Activated naive CD4-positive, alpha-beta T cell treated with anti-CD3 and anti-CD28 coated beads, Interleukin-2, amount 50 U/mL, for 72 hours (primary cell): ENCODE measurements around the gene UTP4. TPM values are rescaled to one million over a fixed set of nuclear protein-coding genes. Genes with fewer than 3 reads are reported as not detected.
A peak's percentile ranks its signal among the peaks of the same experiment; 100 is the strongest.

Experiments used
- ATAC-seq, 2 donors: fragments of 150-1000 bp; cut with Tn5 transposase; 2 replicates each; pipeline ENCODE4 v1.10.0; 2021; ENCODE audit warnings: mild to moderate bottlenecking in 2 of 2, moderate library complexity in 2 of 2
- DNase-seq, 2 donors: peaks; one replicate each; pipeline ENCODE4 v3.0.0; 2021 to 2022; ENCODE audit warnings: low spot score in 2 of 2
- H3K27ac Mint-ChIP-seq, 2 donors: one replicate each; pipeline ENCODE4 v1.8.0; 2022; ENCODE audit warnings: mild to moderate bottlenecking in 2 of 2, mixed read lengths in 2 of 2
- H3K36me3 Mint-ChIP-seq, 2 donors: one replicate each; pipeline ENCODE4 v1.8.0; 2022; ENCODE audit warnings: mixed read lengths in 2 of 2
- H3K9me3 Mint-ChIP-seq, 2 donors: one replicate each; pipeline ENCODE4 v1.8.0; 2022; ENCODE audit warnings: mixed read lengths in 2 of 2
- total RNA-seq, 2 donors: library from RNA; stranded (reverse); gene quantifications; one replicate each; pipeline ENCODE4 v1.2.3, GENCODE V29; 2022

UTP4 gene
- 10 to 100 TPM; 56.0 to 86.7 TPM for total RNA-seq

- peak; percentile 97 to 98 for ATAC-seq
- Mint-ChIP-seq H3K9me3 (no peaks in the 10 kb centered on the region), H3K27ac (peak within 1 kb of the TSS; percentile 94 to 96), H3K36me3 (peaks cover 31% of the 10 kb centered on the region in 2 donors)
- DNase-seq: peak; percentile 89 to 90
Measured at GRCh38 chr16:69132424-69133252, at the start of gene UTP4, which contains the start of gene CHTF8. UTP4 (plus strand) TSS chr16:69132649; CDS start chr16:69133460, 811 bp downstream. CHTF8 (minus strand) TSS chr16:69132588; CDS start chr16:69121458, 11,130 bp downstream.

DNA sequence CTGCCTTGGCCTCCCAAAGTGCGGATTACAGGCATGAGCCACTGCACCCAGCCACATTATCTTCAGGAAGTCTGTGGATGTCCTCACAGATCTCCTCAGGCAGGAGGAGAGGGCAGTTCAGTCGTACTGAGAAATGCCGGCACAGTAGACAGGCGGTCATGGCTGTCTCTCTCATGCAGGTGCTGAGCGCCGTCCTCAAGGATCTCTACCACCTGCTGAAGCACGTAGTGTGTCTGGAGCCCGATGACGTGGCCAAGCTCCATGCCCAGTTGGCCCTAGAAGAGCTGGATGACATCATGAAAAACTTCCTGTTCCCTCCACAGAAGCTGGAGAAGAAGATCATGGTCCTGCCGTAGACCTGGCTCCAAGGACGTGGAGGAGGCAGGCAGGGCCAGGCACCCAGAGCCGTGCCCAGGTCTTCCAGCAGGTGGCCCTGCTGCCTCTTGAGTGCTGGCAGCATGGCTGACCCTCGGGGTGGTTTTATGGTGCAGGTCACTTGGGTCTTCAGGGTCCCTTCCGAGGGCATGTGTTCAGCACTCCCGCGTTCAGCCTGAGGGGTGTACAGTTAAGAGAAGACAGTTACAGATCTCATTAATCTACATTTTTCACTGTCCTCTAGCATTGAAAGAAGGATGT lies 49.0 kb upstream of the UTP4 start:
- Mint-ChIP-seq H3K27ac (no peak overlapping the region), H3K36me3 (no peaks in the 10 kb centered on the region), H3K9me3 (no peaks in the 10 kb centered on the region)
- ATAC-seq: peak in 1 of 2 donors; percentile 30
- no peak for DNase-seq

DNA sequence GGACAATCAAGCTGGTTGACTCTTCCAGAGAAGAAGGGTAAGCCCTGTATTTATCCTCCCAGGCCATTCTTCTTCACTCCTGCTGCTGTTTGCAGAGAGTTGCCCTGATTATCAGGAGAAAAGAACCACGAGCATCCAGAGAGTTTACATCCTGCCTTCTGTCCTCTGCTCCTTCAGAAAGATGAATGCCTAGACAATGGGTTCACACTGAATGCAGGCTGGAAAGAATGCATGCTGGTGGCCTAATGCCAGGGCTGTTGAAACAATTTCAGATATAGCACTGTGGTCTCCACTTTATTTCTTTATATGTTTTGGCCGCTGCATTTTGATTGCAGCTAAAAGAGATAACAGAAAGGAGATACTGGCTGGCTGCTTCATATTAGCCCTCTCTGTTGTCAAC lies 48.2 kb upstream of the UTP4 start:
- Mint-ChIP-seq H3K9me3 (no peaks in the 10 kb centered on the region), H3K36me3 (no peaks in the 10 kb centered on the region), H3K27ac (no peak overlapping the region)
- DNase-seq: no peak
- ATAC-seq: no peak

GRCh38 chr16:69085032-69085695 lies 47.3 kb upstream of the UTP4 start:
- no peak for ATAC-seq
- peak overlapping the region in 1 of 2 donors; percentile 77 for H3K27ac Mint-ChIP-seq
- DNase-seq: no peak
- H3K9me3 Mint-ChIP-seq: no peaks in the 10 kb centered on the region
- H3K36me3 Mint-ChIP-seq: no peaks in the 10 kb centered on the region

GRCh38 chr16:69087161-69087581 lies 45.3 kb upstream of the UTP4 start:
- no peak for ATAC-seq

DNA sequence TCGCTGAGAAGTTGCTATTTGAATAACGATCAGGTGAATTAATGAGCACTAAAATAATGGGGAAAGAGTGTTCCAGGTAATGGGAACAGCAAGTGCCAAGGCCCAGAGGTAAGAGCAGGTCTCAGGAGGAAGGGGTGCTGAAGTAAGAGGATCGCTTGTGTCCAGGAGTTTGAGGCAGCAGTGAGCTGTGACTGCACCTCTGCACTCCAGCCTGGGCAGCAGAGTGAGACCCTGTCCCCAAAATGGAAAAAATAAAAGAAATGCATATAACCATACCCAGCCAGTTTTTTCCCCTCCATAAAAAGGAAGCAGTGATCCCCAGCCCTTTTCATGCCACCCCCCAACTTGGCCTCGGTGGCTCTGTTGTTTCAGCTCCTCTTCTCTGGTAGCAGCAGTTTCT lies 43.8 kb upstream of the UTP4 start:
- no peaks in the 10 kb centered on the region for H3K9me3 Mint-ChIP-seq
- H3K36me3 Mint-ChIP-seq: no peaks in the 10 kb centered on the region
- no peak for DNase-seq
- H3K27ac Mint-ChIP-seq: peak overlapping the region in 1 of 2 donors; percentile 75
- no peak for ATAC-seq

More at GRCh38 chr16:69087161-69087581, 45.3 kb upstream of the UTP4 start:
- H3K9me3 Mint-ChIP-seq: no peaks in the 10 kb centered on the region
- H3K27ac Mint-ChIP-seq: peak overlapping the region; percentile 48 to 94
- DNase-seq: no peak
- no peaks in the 10 kb centered on the region for H3K36me3 Mint-ChIP-seq

DNA sequence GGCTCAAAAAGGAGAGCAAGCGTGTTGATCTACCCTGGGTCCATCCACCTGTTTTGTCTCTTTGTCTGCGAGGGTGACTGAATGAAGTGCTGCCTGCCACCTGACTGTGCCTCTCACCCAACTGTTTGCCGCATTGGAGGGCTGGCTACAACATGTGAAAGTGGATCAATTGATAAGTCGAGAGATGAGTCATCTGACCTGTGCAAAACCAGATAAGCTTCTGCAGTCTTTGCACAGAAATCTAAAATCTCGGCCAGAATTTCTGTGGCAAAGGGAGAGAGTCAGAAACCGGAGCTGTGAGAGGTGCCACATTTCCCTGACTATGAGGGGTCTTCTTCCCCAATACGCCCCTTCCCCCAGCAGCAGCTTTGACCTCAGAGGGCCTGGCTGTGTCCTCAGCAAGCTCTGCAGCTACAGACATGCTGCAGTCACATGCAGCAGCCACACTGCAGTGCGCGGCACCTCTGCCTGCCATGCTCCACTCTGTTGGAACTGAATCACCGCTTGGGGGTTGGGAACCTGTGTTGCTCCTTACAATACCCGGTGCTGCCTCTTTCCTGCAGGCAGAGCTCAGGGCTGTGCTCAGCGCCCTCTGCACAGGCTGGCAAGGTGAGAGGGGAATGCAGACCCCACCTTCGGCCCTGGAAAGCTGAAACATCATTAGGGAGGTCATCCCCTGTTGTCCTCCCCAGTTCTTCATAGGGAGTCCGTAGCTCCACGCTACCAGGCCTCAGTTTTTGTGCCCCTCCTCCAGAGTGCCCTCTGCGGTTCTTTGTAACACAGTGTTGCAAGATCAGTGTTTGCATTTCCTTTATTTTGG lies 43.1 kb upstream of the UTP4 start:
- DNase-seq (no peak), ATAC-seq (peak; percentile 69 to 79)
- H3K9me3 Mint-ChIP-seq: no peaks in the 10 kb centered on the region
- peak overlapping the region in 1 of 2 donors; percentile 75 for H3K27ac Mint-ChIP-seq
- no peaks in the 10 kb centered on the region for H3K36me3 Mint-ChIP-seq

GRCh38 chr16:69093974-69094373 lies 38.5 kb upstream of the UTP4 start:
- H3K36me3 Mint-ChIP-seq: no peaks in the 10 kb centered on the region
- ATAC-seq (no peak), DNase-seq (no peak)
- H3K9me3 Mint-ChIP-seq: no peaks in the 10 kb centered on the region
- H3K27ac Mint-ChIP-seq: no peak overlapping the region

GRCh38 chr16:69094501-69094900 lies 37.9 kb upstream of the UTP4 start:
- Mint-ChIP-seq H3K36me3 (no peaks in the 10 kb centered on the region), H3K9me3 (no peaks in the 10 kb centered on the region), H3K27ac (no peak overlapping the region)
- no peak for ATAC-seq
- no peak for DNase-seq

- Mint-ChIP-seq H3K9me3 (no peaks in the 10 kb centered on the region), H3K36me3 (no peaks in the 10 kb centered on the region), H3K27ac (no peak overlapping the region)
- no peak for ATAC-seq
- no peak for DNase-seq
Measured at GRCh38 chr16:69095193-69095592, 37.3 kb upstream of the UTP4 start.

GRCh38 chr16:69100071-69100691 lies 32.3 kb upstream of the UTP4 start:
- H3K27ac Mint-ChIP-seq: no peak overlapping the region
- no peaks in the 10 kb centered on the region for H3K9me3 Mint-ChIP-seq
- DNase-seq: no peak
- no peak for ATAC-seq
- H3K36me3 Mint-ChIP-seq: no peaks in the 10 kb centered on the region

GRCh38 chr16:69105501-69106361 lies 26.7 kb upstream of the UTP4 start, which contains the start of gene HAS3:
HAS3 (plus strand) TSS chr16:69105653; CDS start chr16:69109396, 3,743 bp downstream.
- ATAC-seq: peak; percentile 62 to 72
- peak within 1 kb of the TSS in 1 of 2 donors; percentile 72 for H3K27ac Mint-ChIP-seq
- H3K9me3 Mint-ChIP-seq: no peaks in the 10 kb centered on the region
- peak in 1 of 2 donors; percentile 63 for DNase-seq
- H3K36me3 Mint-ChIP-seq: peaks cover 5 to 7% of the 10 kb centered on the region in 2 donors

DNA sequence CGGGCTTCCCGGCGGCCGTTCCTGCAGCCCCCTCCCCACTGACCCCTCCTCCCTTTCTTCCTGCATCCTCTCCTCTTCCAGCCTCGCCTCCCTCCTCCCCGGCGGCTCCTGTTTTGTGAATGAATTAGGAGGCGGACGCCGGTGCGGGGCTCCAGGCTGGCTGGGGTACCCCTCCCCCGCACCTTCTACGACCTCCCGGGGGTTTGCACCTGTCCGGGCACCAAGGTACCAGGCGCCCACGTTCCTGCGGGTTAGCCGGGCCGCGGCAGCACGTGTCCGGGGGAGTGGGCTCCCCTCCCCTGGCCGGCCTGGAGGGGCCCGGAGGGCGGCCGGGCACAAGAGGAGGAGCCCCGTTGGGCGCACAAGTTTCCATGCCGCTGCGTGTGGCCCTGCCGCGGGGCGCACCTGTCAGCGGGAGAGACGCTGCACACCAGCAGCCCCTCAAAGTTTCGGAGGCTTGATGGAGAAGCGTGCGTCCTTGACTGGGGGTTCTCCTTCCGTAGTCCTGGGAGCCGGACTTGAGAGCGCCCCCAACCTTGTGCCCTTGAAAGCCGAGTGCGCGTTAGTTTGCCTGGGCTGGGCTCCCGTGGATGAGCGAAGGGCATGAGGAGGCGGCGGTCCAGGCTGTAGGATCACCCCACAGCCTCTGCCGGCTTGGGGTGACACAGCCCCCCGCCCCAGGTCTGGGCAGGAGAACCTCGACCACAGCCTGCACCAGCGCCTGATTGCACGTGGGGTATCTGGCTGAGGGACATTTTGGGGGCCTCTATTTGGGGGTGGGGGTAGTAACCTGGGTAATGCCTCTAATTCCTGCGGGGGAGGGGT lies 25.7 kb upstream of the UTP4 start:
- no peak overlapping the region for H3K27ac Mint-ChIP-seq
- H3K9me3 Mint-ChIP-seq: no peaks in the 10 kb centered on the region
- H3K36me3 Mint-ChIP-seq: peaks cover 5 to 7% of the 10 kb centered on the region in 2 donors
- no peak for ATAC-seq
- DNase-seq: peak in 1 of 2 donors; percentile 13

GRCh38 chr16:69107316-69107962 lies 25.0 kb upstream of the UTP4 start:
- DNase-seq: no peak

More at GRCh38 chr16:69107316-69107962, 25.0 kb upstream of the UTP4 start:
- Mint-ChIP-seq H3K27ac (no peak overlapping the region), H3K9me3 (no peaks in the 10 kb centered on the region), H3K36me3 (peaks cover 5 to 7% of the 10 kb centered on the region in 2 donors)
- ATAC-seq: no peak
